ENCODE measurements around the gene BLTP3A. TPM values are rescaled to one million over a fixed set of nuclear protein-coding genes. Genes with fewer than 3 reads are reported as not detected.

Gene BLTP3A
- total and polyA plus RNA-seq, 2 of the 8 experiments (the other 6 are each of a cell fraction or from before 2014, with no cell fraction given), result 8.5 to 17.2 TPM

DNA sequence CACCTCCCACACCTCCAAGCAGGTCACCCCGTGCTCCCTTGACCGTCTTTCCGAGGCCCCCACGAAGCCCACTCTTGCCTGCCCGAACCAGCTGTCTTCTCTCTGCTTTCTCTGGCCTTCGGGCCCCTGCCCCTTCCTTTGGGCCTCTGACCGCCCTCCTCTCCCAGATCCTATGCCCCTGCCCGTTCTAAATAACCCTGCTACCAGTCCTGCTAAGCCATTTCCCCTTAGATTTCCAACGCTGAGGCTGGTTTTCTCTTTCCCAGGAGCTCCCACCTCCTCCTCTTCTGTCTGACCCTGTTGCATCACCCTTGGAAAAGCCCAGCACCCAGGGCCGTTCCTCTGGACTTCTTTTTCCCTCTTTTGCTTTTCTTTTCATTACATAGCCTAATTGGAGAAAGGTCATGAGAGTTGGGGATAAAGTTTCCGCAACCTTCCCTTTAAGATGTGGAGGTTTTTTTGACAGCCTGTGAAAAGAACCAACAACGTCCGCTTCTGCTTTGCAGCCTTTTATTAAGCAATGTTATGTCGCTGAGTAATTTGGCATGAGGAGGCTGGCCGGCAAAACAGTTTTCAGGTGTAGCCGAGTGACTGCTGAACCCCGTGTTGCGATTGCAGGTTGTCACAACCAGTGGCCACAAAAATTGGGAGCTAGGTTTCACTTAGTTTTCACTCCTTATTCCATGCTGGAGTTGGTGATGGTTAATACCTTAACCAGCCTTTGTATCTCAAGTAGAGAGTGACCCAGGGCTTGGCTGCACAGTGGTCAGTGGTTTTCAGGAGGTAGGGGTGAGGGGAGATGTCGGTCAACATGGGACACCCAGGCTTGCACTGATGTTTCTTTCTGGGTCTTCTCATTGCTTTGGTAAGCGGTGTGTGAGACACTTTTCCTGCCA lies 970 bp downstream of the BLTP3A start (continued):
- TF ChIP-seq POLR2AphosphoS5 (IDR thresholded peaks at IDR 0.05; ENCODE audit: low read depth, low read length) (peak; percentile 40; the same call in 1 of the 2 replicates), TBP (IDR thresholded peaks at IDR 0.05; ENCODE audit: low read depth, low read length) (peak; percentile 35; the same call in 1 of the 2 replicates), ZNF274 (IDR thresholded peaks at IDR 0.05; ENCODE audit: borderline replicate concordance, extremely low read depth, low read length) (no peak), CEBPB (IDR thresholded peaks at IDR 0.05; ENCODE audit: low read depth, low read length) (peak; percentile 93)

Measured in H1 (cell line).